Activated CD8-positive, alpha-beta memory T cell treated with anti-CD3 and anti-CD28 coated beads, Interleukin-2, amount 50 U/mL, for 1 hour (primary cell): ENCODE measurements around the gene ARSK.

Experiments used
- DNase-seq: peaks from one replicate; pipeline ENCODE4 v3.0.0-alpha.2; 2020; ENCODE audit errors: extremely low read depth

The ARSK gene

GRCh38 chr5:95647886-95648860 lies 93.3 kb downstream of the ARSK start:
- DNase-seq, result no peak

- DNase-seq, result no peak
Observed at GRCh38 chr5:95649274-95649673, 94.4 kb downstream of the ARSK start.

- no peak for DNase-seq
Observed at GRCh38 chr5:95649842-95650620, 95.1 kb downstream of the ARSK start.

GRCh38 chr5:95652849-95653248 lies 97.9 kb downstream of the ARSK start:
- DNase-seq, result no peak

GRCh38 chr5:95654196-95654595 lies 99.3 kb downstream of the ARSK start:
- no peak for DNase-seq
